ENCODE data around the gene BYSL. TPM values are rescaled to one million over a fixed set of nuclear protein-coding genes. Genes with fewer than 3 reads are reported as not detected.
A peak's percentile ranks its signal among the peaks of the same experiment; 100 is the strongest.

The BYSL gene
- total and polyA plus RNA-seq, 9 of the 15 experiments (the other 6 are each of a cell fraction or from before 2014, with no cell fraction given): 22.2 to 92.3 (median 53.4) TPM

DNA sequence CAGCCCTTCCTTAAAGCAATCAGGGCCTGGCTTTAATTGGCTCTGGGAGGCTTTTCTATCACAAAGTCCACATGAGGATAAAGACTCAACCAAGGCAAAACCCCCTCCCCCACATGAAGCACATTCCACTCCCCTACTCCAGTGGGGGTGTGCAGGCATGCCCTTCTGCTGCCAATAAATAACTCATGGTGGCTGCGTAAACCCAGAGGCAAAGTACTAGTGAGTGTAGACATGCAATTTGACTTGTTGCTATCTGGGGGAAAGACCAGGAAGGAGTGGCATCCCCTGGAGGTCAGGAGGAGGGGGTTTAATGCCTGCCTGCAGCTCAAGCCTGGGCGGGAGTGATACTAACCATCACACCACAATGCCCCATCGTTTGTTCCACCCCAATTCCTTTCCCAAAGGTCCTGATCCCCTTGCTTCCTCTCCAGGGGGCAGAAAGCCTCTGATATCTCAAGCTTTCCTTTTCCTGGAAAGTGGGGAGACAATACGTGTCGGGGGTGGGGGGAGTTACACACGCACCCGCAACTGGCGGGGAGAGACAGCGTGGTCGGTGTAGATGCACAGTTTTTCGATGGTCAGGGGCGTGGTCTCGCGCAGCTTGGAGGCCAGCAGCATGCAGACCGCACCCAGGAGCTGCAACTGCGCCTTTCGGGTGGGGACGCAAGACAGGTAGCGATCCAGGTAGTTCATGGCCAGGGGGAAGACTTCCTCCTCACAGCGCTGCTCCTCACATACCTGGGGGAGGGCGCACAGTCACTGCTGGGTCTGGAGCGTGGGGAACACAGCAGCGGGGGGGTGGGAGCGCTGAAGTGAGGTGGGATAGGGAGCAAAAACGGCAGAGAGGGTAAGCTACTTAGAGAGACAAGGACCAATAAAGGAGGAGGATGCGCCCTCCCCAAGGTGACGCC is 18.8 kb downstream of the BYSL start (continued):
- TF ChIP-seq, protein P1, sequence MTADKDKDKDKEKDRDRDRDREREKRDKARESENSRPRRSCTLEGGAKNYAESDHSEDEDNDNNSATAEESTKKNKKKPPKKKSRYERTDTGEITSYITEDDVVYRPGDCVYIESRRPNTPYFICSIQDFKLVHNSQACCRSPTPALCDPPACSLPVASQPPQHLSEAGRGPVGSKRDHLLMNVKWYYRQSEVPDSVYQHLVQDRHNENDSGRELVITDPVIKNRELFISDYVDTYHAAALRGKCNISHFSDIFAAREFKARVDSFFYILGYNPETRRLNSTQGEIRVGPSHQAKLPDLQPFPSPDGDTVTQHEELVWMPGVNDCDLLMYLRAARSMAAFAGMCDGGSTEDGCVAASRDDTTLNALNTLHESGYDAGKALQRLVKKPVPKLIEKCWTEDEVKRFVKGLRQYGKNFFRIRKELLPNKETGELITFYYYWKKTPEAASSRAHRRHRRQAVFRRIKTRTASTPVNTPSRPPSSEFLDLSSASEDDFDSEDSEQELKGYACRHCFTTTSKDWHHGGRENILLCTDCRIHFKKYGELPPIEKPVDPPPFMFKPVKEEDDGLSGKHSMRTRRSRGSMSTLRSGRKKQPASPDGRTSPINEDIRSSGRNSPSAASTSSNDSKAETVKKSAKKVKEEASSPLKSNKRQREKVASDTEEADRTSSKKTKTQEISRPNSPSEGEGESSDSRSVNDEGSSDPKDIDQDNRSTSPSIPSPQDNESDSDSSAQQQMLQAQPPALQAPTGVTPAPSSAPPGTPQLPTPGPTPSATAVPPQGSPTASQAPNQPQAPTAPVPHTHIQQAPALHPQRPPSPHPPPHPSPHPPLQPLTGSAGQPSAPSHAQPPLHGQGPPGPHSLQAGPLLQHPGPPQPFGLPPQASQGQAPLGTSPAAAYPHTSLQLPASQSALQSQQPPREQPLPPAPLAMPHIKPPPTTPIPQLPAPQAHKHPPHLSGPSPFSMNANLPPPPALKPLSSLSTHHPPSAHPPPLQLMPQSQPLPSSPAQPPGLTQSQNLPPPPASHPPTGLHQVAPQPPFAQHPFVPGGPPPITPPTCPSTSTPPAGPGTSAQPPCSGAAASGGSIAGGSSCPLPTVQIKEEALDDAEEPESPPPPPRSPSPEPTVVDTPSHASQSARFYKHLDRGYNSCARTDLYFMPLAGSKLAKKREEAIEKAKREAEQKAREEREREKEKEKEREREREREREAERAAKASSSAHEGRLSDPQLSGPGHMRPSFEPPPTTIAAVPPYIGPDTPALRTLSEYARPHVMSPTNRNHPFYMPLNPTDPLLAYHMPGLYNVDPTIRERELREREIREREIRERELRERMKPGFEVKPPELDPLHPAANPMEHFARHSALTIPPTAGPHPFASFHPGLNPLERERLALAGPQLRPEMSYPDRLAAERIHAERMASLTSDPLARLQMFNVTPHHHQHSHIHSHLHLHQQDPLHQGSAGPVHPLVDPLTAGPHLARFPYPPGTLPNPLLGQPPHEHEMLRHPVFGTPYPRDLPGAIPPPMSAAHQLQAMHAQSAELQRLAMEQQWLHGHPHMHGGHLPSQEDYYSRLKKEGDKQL (CRISPR knock-in tag; IDR thresholded peaks at IDR 0.05; ENCODE audit: borderline replicate concordance): no peak
- TF ChIP-seq ARHGAP35 (IDR thresholded peaks at IDR 0.05; ENCODE audit: partially characterized antibody) (no peak), NBN (IDR thresholded peaks at IDR 0.05; ENCODE audit: low read depth) (0 out of 2 replicates have a peak, but pooled peaks have one; percentile 5), FOXK1 (CRISPR knock-in tag; IDR thresholded peaks at IDR 0.05; ENCODE audit: borderline replicate concordance) (no peak), MXI1 (IDR thresholded peaks at IDR 0.05; ENCODE audit: low read depth, low read length) (peak; percentile 80), PYGO2 (tag; IDR thresholded peaks at IDR 0.05) (no peak), ZNF316 (IDR thresholded peaks at IDR 0.05) (peak; percentile 31; the same call in 1 of the 2 replicates), JUN (IDR thresholded peaks at IDR 0.05; ENCODE audit: borderline replicate concordance, low read depth, low read length) (no peak), JUN (CRISPR knock-in tag; IDR thresholded peaks at IDR 0.05; ENCODE audit: borderline replicate concordance) (no peak), MYC (IDR thresholded peaks at IDR 0.05; ENCODE audit: low read depth, low read length) (0 out of 2 replicates have a peak, but pooled peaks have one; percentile 36), MYC (CRISPR knock-in tag; IDR thresholded peaks at IDR 0.05; ENCODE audit: borderline replicate concordance, low read depth) (no peak; the same call in 1 of the 2 replicates), HNRNPLL (IDR thresholded peaks at IDR 0.05; ENCODE audit: low read depth, low read length, poor library complexity, severe bottlenecking) (peak; percentile 82), TFAM (CRISPR knock-in tag; conservative IDR thresholded peaks at IDR 0.05) (no peak), LARP7 (IDR thresholded peaks at IDR 0.05) (peak; percentile 21; the same call in 1 of the 2 replicates)
- TF ChIP-seq, protein P2, sequence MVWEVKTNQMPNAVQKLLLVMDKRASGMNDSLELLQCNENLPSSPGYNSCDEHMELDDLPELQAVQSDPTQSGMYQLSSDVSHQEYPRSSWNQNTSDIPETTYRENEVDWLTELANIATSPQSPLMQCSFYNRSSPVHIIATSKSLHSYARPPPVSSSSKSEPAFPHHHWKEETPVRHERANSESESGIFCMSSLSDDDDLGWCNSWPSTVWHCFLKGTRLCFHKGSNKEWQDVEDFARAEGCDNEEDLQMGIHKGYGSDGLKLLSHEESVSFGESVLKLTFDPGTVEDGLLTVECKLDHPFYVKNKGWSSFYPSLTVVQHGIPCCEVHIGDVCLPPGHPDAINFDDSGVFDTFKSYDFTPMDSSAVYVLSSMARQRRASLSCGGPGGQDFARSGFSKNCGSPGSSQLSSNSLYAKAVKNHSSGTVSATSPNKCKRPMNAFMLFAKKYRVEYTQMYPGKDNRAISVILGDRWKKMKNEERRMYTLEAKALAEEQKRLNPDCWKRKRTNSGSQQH (CRISPR knock-in tag; IDR thresholded peaks at IDR 0.05): no peak
- TF ChIP-seq, protein P3, sequence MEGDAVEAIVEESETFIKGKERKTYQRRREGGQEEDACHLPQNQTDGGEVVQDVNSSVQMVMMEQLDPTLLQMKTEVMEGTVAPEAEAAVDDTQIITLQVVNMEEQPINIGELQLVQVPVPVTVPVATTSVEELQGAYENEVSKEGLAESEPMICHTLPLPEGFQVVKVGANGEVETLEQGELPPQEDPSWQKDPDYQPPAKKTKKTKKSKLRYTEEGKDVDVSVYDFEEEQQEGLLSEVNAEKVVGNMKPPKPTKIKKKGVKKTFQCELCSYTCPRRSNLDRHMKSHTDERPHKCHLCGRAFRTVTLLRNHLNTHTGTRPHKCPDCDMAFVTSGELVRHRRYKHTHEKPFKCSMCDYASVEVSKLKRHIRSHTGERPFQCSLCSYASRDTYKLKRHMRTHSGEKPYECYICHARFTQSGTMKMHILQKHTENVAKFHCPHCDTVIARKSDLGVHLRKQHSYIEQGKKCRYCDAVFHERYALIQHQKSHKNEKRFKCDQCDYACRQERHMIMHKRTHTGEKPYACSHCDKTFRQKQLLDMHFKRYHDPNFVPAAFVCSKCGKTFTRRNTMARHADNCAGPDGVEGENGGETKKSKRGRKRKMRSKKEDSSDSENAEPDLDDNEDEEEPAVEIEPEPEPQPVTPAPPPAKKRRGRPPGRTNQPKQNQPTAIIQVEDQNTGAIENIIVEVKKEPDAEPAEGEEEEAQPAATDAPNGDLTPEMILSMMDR (IDR thresholded peaks at IDR 0.05 in 2 of 3, conservative IDR thresholded peaks at IDR 0.05 in 1 of 3; ENCODE audit: insufficient read depth in 2 of 3, low read depth in 1 of 3, low read length in 3 of 3): 0 out of 6 replicates have a peak, but pooled peaks of 1 of the 3 experiments have one; percentile 1
- TF ChIP-seq, protein P4, sequence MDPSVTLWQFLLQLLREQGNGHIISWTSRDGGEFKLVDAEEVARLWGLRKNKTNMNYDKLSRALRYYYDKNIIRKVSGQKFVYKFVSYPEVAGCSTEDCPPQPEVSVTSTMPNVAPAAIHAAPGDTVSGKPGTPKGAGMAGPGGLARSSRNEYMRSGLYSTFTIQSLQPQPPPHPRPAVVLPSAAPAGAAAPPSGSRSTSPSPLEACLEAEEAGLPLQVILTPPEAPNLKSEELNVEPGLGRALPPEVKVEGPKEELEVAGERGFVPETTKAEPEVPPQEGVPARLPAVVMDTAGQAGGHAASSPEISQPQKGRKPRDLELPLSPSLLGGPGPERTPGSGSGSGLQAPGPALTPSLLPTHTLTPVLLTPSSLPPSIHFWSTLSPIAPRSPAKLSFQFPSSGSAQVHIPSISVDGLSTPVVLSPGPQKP (CRISPR knock-in tag; IDR thresholded peaks at IDR 0.05): no peak
